ENCODE measurements around the gene CHRND.

CHRND gene

DNA sequence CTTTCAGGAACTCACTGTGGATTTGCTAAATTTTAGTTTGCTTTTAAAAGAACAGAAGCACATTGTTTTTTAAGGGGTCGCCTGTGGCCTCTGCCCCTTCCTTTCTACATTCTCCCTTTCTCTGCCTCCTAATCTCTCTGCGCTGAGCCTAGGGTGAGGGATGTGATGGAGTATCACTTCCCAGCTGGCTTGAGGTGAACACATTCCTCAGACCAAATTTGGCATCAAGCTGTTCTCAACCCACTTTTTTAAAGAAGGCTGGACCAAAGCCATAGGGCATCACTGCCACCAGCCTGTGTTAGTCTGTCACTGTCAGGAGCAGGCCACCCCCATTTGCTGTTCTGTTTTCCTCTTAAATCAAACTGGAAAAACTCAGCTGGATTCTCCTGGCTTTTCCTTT lies 51.9 kb downstream of the CHRND start:
- no peak for DNase-seq

- no peak for DNase-seq
Observed at GRCh38 chr2:232578626-232579025, 52.7 kb downstream of the CHRND start.

DNA sequence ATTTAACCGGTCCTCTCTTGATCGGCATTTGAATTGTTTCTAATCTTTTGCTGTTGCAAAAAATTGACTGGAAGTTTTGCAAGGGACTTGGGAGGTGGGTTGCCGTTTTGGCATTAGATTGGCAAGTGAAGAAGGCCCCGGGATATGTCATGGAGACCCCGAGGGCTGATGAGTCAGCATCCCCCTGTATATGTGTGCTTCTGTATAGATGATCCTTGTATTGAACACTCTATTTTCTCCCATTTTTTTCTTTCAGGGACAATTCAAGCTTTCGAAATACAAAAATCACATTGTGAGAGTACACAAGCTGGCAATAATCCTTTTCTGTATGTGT lies 54.7 kb downstream of the CHRND start:
- no peak for DNase-seq

GRCh38 chr2:232581725-232582124 lies 55.8 kb downstream of the CHRND start:
- DNase-seq, result no peak

GRCh38 chr2:232584238-232584637 lies 58.3 kb downstream of the CHRND start:
- no peak for DNase-seq
